ENCODE results near the gene ALPK1.
A peak's percentile ranks its signal among the peaks of the same experiment; 100 is the strongest.

The ALPK1 gene

GRCh38 chr4:112321776-112322684 is 24.9 kb downstream of the ALPK1 start:
- peak; percentile 10 for DNase-seq (ENCODE audit: low read depth)
- H3K4me3 ChIP-seq (ENCODE audit: low read depth, low read length) = no peak overlapping the region

- no peak overlapping the region for H3K4me3 ChIP-seq (ENCODE audit: low read depth, low read length)
Measured at GRCh38 chr4:112322866-112323265, 25.7 kb downstream of the ALPK1 start.

GRCh38 chr4:112325530-112325929 is 28.4 kb downstream of the ALPK1 start:
- no peak for DNase-seq (ENCODE audit: low read depth)
- no peak overlapping the region for H3K4me3 ChIP-seq (ENCODE audit: low read depth, low read length)

More at GRCh38 chr4:112322866-112323265, 25.7 kb downstream of the ALPK1 start:
- DNase-seq (ENCODE audit: low read depth) = no peak

GRCh38 chr4:112327965-112328733 is 31.0 kb downstream of the ALPK1 start:
- H3K4me3 ChIP-seq (ENCODE audit: low read depth, low read length) = no peak overlapping the region
- peak; percentile 13 for DNase-seq (ENCODE audit: low read depth)

- H3K4me3 ChIP-seq (ENCODE audit: low read depth, low read length) = no peak overlapping the region
- DNase-seq (ENCODE audit: low read depth) = no peak
Measured at GRCh38 chr4:112328734-112329130, 31.6 kb downstream of the ALPK1 start.

- no peak for DNase-seq (ENCODE audit: low read depth)
- H3K4me3 ChIP-seq (ENCODE audit: low read depth, low read length) = no peak overlapping the region
Measured at GRCh38 chr4:112329672-112330375, 32.7 kb downstream of the ALPK1 start.

GRCh38 chr4:112330921-112331320 is 33.8 kb downstream of the ALPK1 start:
- DNase-seq (ENCODE audit: low read depth) = no peak

GRCh38 chr4:112332398-112332797 is 35.2 kb downstream of the ALPK1 start:
- no peak overlapping the region for H3K4me3 ChIP-seq (ENCODE audit: low read depth, low read length)
- no peak for DNase-seq (ENCODE audit: low read depth)

More at GRCh38 chr4:112330921-112331320, 33.8 kb downstream of the ALPK1 start:
- no peak overlapping the region for H3K4me3 ChIP-seq (ENCODE audit: low read depth, low read length)

GRCh38 chr4:112340023-112340422 is 42.9 kb downstream of the ALPK1 start:
- no peak overlapping the region for H3K4me3 ChIP-seq (ENCODE audit: low read depth, low read length)
- DNase-seq (ENCODE audit: low read depth) = no peak

GRCh38 chr4:112341033-112341432 is 43.9 kb downstream of the ALPK1 start:
- no peak overlapping the region for H3K4me3 ChIP-seq (ENCODE audit: low read depth, low read length)
- no peak for DNase-seq (ENCODE audit: low read depth)

GRCh38 chr4:112343330-112344080 is 46.3 kb downstream of the ALPK1 start:
- DNase-seq (ENCODE audit: low read depth) = no peak
- H3K4me3 ChIP-seq (ENCODE audit: low read depth, low read length) = no peak overlapping the region

- no peak overlapping the region for H3K4me3 ChIP-seq (ENCODE audit: low read depth, low read length)
- peak; percentile 24 for DNase-seq (ENCODE audit: low read depth)
Measured at GRCh38 chr4:112348488-112349158, 51.5 kb downstream of the ALPK1 start.

GRCh38 chr4:112352736-112353135 is 55.6 kb downstream of the ALPK1 start:
- DNase-seq (ENCODE audit: low read depth) = no peak
- no peak overlapping the region for H3K4me3 ChIP-seq (ENCODE audit: low read depth, low read length)

- H3K4me3 ChIP-seq (ENCODE audit: low read depth, low read length) = no peak overlapping the region
- no peak for DNase-seq (ENCODE audit: low read depth)
Measured at GRCh38 chr4:112355662-112356061, 58.5 kb downstream of the ALPK1 start.

- no peak for DNase-seq (ENCODE audit: low read depth)
- no peak overlapping the region for H3K4me3 ChIP-seq (ENCODE audit: low read depth, low read length)
Measured at GRCh38 chr4:112357453-112357852, 60.3 kb downstream of the ALPK1 start.

GRCh38 chr4:112357897-112358296 is 60.7 kb downstream of the ALPK1 start:
- H3K4me3 ChIP-seq (ENCODE audit: low read depth, low read length) = no peak overlapping the region
- no peak for DNase-seq (ENCODE audit: low read depth)

- no peak for DNase-seq (ENCODE audit: low read depth)
- no peak overlapping the region for H3K4me3 ChIP-seq (ENCODE audit: low read depth, low read length)
Measured at GRCh38 chr4:112358415-112358814, 61.2 kb downstream of the ALPK1 start.

- H3K4me3 ChIP-seq (ENCODE audit: low read depth, low read length) = no peak overlapping the region
- no peak for DNase-seq (ENCODE audit: low read depth)
Measured at GRCh38 chr4:112358952-112359749, 62.0 kb downstream of the ALPK1 start.

All from skeletal muscle cell (primary cell).